Colonic mucosa (tissue), 4 donors: ENCODE measurements around the gene PLCB1. TPM values are rescaled to one million over a fixed set of nuclear protein-coding genes. Genes with fewer than 3 reads are reported as not detected.

Experiments used
- DNase-seq: peaks from one replicate; pipeline ENCODE4 v3.0.0-alpha.2; 2020
- H3K27ac ChIP-seq: fragments of 200-600 bp; one replicate; pipeline ENCODE4 v1.8.0; 2021
- H3K27me3 ChIP-seq: fragments of 200-600 bp; one replicate; pipeline ENCODE4 v1.8.0; 2021
- H3K36me3 ChIP-seq: fragments of 200-600 bp; one replicate; pipeline ENCODE4 v1.8.0; 2021
- H3K4me1 ChIP-seq: fragments of 200-600 bp; one replicate; pipeline ENCODE4 v1.8.0; 2021; ENCODE audit warnings: mild to moderate bottlenecking
- H3K4me3 ChIP-seq: fragments of 200-600 bp; one replicate; pipeline ENCODE4 v1.8.0; 2021
- H3K9ac ChIP-seq, 2 donors: one replicate each; pipeline ENCODE4 v1.7.0; 2013; ENCODE audit warnings: control low read depth in 2 of 2, low read depth in 2 of 2, low read length in 2 of 2
- H3K9me3 ChIP-seq: fragments of 200-600 bp; one replicate; pipeline ENCODE4 v1.8.0; 2021
- intact Hi-C: fragments of 100-400 bp; cut with DNase I; formaldehyde crosslinking; loops from one replicate; pipeline ENCODE4 v1.14.1; 2022
- total RNA-seq, 2 donors: library from RNA; stranded (reverse); fragmentation: NEBNext Ultra II Directional in 1 of 2; extraction: Animal tissue kit (Norgen Biotek cat#: 25700) in 1 of 2; gene quantifications; one replicate each; pipeline ENCODE4 v1.2.1, GENCODE V29; 2021
- TF ChIP-seq, protein P1 (sequence below): fragments of 200-600 bp; IDR thresholded peaks from one replicate; pipeline ENCODE4 v1.8.0; 2022; ENCODE audit warnings: antibody characterized with exemption, mild to moderate bottlenecking
- donor health status: healthy.
- donor health status: DM: no; HTN: no; CAD: no.
- donor health status: DM: no; HTN: no; CAD: no.

The PLCB1 gene
- total RNA-seq, 2 donors from 2014 or later, result 8.3 to 9.6 TPM

DNA sequence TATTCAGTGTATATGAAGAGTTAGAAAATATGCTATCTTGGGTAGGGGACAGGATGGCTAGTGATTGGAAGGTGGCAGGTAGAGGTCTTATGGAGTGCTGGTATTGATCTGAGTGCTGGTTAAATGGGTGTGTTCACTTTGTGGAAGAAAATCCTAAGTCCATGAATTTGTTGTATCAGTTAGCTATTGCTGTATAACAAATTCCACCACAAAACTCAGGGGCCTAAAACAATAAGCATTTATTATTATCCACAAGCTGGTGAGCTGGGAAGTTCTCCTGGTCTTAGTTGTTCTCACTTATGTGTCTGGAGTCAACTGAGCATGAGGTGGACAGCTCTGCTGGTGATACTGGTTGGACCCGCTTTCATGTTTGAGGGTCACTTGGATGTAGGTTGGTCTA is 724.6 kb downstream of the PLCB1 start:
- Histone ChIP-seq H3K27me3 (no peaks in the 10 kb centered on the region), H3K4me1 (no peaks in the 10 kb centered on the region), H3K4me3 (no peak overlapping the region), H3K9me3 (no peaks in the 10 kb centered on the region), H3K9ac (no peak overlapping the region), H3K27ac (no peak overlapping the region), H3K36me3 (no peaks in the 10 kb centered on the region)
- DNase-seq, result no peak
- intact Hi-C loops, result loop anchor here (10.0 kb wide), 1 partner anchor 102 kb away; no protein-coding TSS in a partner anchor
- TF ChIP-seq, protein P1, sequence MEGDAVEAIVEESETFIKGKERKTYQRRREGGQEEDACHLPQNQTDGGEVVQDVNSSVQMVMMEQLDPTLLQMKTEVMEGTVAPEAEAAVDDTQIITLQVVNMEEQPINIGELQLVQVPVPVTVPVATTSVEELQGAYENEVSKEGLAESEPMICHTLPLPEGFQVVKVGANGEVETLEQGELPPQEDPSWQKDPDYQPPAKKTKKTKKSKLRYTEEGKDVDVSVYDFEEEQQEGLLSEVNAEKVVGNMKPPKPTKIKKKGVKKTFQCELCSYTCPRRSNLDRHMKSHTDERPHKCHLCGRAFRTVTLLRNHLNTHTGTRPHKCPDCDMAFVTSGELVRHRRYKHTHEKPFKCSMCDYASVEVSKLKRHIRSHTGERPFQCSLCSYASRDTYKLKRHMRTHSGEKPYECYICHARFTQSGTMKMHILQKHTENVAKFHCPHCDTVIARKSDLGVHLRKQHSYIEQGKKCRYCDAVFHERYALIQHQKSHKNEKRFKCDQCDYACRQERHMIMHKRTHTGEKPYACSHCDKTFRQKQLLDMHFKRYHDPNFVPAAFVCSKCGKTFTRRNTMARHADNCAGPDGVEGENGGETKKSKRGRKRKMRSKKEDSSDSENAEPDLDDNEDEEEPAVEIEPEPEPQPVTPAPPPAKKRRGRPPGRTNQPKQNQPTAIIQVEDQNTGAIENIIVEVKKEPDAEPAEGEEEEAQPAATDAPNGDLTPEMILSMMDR, result no peak

GRCh38 chr20:8858181-8858787 is 726.2 kb downstream of the PLCB1 start:
- no peak overlapping the region for H3K4me3 ChIP-seq
- H3K27ac ChIP-seq, result no peak overlapping the region
- no peak overlapping the region for H3K9ac ChIP-seq
- no peaks in the 10 kb centered on the region for H3K36me3 ChIP-seq
- H3K9me3 ChIP-seq, result no peaks in the 10 kb centered on the region
- intact Hi-C loops, result loop anchor here (10.0 kb wide), 1 partner anchor 103 kb away; no protein-coding TSS in a partner anchor
- TF ChIP-seq, protein P1, result no peak
- H3K27me3 ChIP-seq, result no peaks in the 10 kb centered on the region
- H3K4me1 ChIP-seq, result no peaks in the 10 kb centered on the region
- no peak for DNase-seq

GRCh38 chr20:8860011-8860495 is 728.0 kb downstream of the PLCB1 start:
- no peak overlapping the region for H3K4me3 ChIP-seq
- no peaks in the 10 kb centered on the region for H3K27me3 ChIP-seq
- no peak overlapping the region for H3K9ac ChIP-seq
- TF ChIP-seq, protein P1, result no peak
- H3K36me3 ChIP-seq, result no peaks in the 10 kb centered on the region
- H3K4me1 ChIP-seq, result no peaks in the 10 kb centered on the region
- intact Hi-C loops, result no loop called here
- no peaks in the 10 kb centered on the region for H3K9me3 ChIP-seq
- no peak for DNase-seq
- H3K27ac ChIP-seq, result no peak overlapping the region

DNA sequence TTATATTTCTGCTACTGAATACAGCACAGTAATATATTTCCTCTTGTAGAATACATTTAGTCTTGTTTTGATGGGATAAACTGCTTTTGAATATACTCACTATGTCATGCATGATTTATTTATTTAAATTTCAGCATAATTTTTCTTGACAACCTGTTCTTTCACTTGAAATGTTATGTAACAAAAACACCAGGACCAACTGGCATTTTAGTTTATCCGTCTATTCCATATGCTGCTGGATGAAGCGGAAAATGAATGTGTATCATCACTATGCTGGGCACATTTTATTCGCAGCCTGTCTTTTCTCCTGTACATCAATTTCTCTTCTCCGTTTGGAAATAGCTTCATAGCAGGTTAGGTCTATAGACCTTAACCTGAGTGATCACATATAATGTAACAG is 730.0 kb downstream of the PLCB1 start:
- no peaks in the 10 kb centered on the region for H3K4me1 ChIP-seq
- H3K36me3 ChIP-seq, result no peaks in the 10 kb centered on the region
- H3K27ac ChIP-seq, result no peak overlapping the region
- H3K27me3 ChIP-seq, result no peaks in the 10 kb centered on the region
- no peak overlapping the region for H3K9ac ChIP-seq
- no peak overlapping the region for H3K4me3 ChIP-seq
- TF ChIP-seq, protein P1, result no peak
- intact Hi-C loops, result no loop called here
- no peaks in the 10 kb centered on the region for H3K9me3 ChIP-seq
- DNase-seq, result no peak

DNA sequence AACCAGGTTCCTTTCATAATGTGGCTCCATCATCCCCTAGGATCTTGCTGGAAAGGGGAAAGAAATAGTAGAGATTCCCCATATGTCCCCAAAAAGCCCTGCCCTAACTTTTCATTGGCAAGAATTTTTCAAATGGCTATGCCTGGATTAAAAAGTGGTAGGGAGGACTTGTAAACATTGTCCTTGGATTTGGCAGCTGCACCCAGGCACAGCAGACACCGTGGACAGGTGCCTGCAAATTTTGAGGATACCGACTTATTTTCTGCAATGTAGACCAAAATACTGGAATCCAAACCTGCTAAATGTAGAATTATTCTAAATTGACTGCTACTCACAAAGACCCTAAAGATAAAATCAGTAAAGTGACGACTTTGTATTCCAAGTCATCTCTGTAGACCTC is 733.6 kb downstream of the PLCB1 start:
- intact Hi-C loops, result no loop called here
- TF ChIP-seq, protein P1, result no peak
- Histone ChIP-seq H3K9me3 (no peaks in the 10 kb centered on the region), H3K4me3 (no peak overlapping the region), H3K27ac (no peak overlapping the region), H3K36me3 (no peaks in the 10 kb centered on the region), H3K9ac (no peak overlapping the region), H3K4me1 (no peaks in the 10 kb centered on the region), H3K27me3 (no peaks in the 10 kb centered on the region)
- no peak for DNase-seq
